GM12878 (cell line): ENCODE measurements around the gene TNFSF9. TPM values are rescaled to one million over a fixed set of nuclear protein-coding genes. Genes with fewer than 3 reads are reported as not detected.

ENCODE experiments used
- ATAC-seq: fragments of 200-7000 bp; cut with Tn5 transposase; 3 replicates; pipeline ENCODE4 v1.9.1; 2020; ENCODE audit warnings: mild to moderate bottlenecking, moderate library complexity
- Bru-seq: library from RNA; stranded (reverse); fragments of 400-500 nt; gene quantifications from one replicate; lab custom pipeline; 2021; lab: Mats Ljungman, UMichigan
- BruChase-seq, 2 experiments: library from RNA; stranded (reverse); fragments of 400-500 nt; gene quantifications; one replicate each; lab custom pipeline; 2021; lab: Mats Ljungman, UMichigan
- BruUV-seq: library from RNA; stranded (reverse); fragments of 400-500 nt; replicated peaks from 2 replicates; lab custom pipeline; 2021; lab: Mats Ljungman, UMichigan
- CTCF ChIA-PET: fragments of 300-600 bp; sonication (Branson Sonifier 250); formaldehyde crosslinking; extraction: SDS; loops from one replicate; lab custom pipeline; 2021; ENCODE audit warnings: inconsistent platforms; lab: Yijun Ruan, JAX
- POLR2A ChIA-PET: fragments of 350-600 bp; formaldehyde crosslinking; extraction: SDS; loops from one replicate; lab custom pipeline; 2021; ENCODE audit warnings: inconsistent platforms; lab: Charles Lee
- RAD21 ChIA-PET: fragments of 300-600 bp; sonication (Branson Sonifier 250); formaldehyde crosslinking; loops from one replicate; lab custom pipeline; 2023; ENCODE audit warnings: antibody characterized with exemption; ENCODE audit not compliant: unreplicated experiment; lab: Charles Lee
- SMC1A ChIA-PET: fragments of 300-600 bp; sonication (Branson Sonifier 250); formaldehyde crosslinking; loops from one replicate; lab custom pipeline; 2023; ENCODE audit not compliant: unreplicated experiment, uncharacterized antibody; lab: Charles Lee
- DNase-seq: peaks from one replicate; pipeline ENCODE4 v3.0.0-alpha.2; 2011; ENCODE audit warnings: low read depth, low spot score
- FAIRE-seq: peaks from 3 replicates; lab custom pipeline; 2011; peaks lifted over from hg19 to GRCh38; lab: Jason Lieb, UNC
- H2AFZ ChIP-seq: 2 replicates; pipeline ENCODE4 v1.6.0; 2011; ENCODE audit warnings: low read depth, low read length, control low read depth; ENCODE audit not compliant: control insufficient read depth
- H3K27ac ChIP-seq: 2 replicates; pipeline ENCODE4 v1.5.1; 2011; ENCODE audit warnings: control low read depth; ENCODE audit not compliant: control insufficient read depth, insufficient read depth
- H3K27me3 ChIP-seq, 2 experiments: replicated peaks in 1 of 2; 2 replicates each; pipeline versions ENCODE4 v1.6.0 to v1.6.1; 2011; ENCODE audit warnings: low read length in 1 of 2; ENCODE audit not compliant: control insufficient read depth in 2 of 2, insufficient read depth in 2 of 2
- H3K36me3 ChIP-seq, 2 experiments: 2 replicates each; pipeline ENCODE4 v1.5.1; 2011; ENCODE audit warnings: low read length in 1 of 2; ENCODE audit not compliant: control insufficient read depth in 2 of 2, insufficient read depth in 2 of 2
- H3K4me1 ChIP-seq: 2 replicates; pipeline ENCODE4 v1.6.1; 2011; ENCODE audit warnings: mild to moderate bottlenecking, low read length, moderate library complexity, mixed read lengths; ENCODE audit not compliant: control insufficient read depth, insufficient read depth
- H3K4me2 ChIP-seq: 2 replicates; pipeline ENCODE4 v1.6.0; 2011; ENCODE audit warnings: control low read depth; ENCODE audit not compliant: control insufficient read depth, insufficient read depth
- H3K4me3 ChIP-seq: fragments of 200-600 bp; sonication (generic); 2 replicates; pipeline ENCODE4 v1.5.1; 2016
- H3K79me2 ChIP-seq: 2 replicates; pipeline ENCODE4 v1.6.0; 2011; ENCODE audit warnings: low read length; ENCODE audit not compliant: control insufficient read depth, insufficient read depth
- H3K9ac ChIP-seq: 2 replicates; pipeline ENCODE4 v1.8.0; 2011; ENCODE audit warnings: low read length, control low read depth, mixed read lengths; ENCODE audit not compliant: control insufficient read depth, insufficient read depth
- H3K9me3 ChIP-seq: replicated peaks from 3 replicates; pipeline ENCODE4 v1.5.1; 2011; ENCODE audit warnings: mild to moderate bottlenecking, low read length; ENCODE audit not compliant: control insufficient read depth, insufficient read depth
- H4K20me1 ChIP-seq: 2 replicates; pipeline ENCODE4 v1.6.0; 2011; ENCODE audit not compliant: control insufficient read depth, insufficient read depth
- BRCA1 ChIP-seq: IDR thresholded peaks from 2 replicates; pipeline ENCODE4 v1.6.1; 2011; ENCODE audit warnings: low read depth, low read length, improper control_type of control experiment
- CEBPB ChIP-seq, 2 experiments: fragments of 150-350 bp in 1 of 2; IDR thresholded peaks; 2 replicates each; pipeline ENCODE4 v1.6.1; 2012 to 2014; ENCODE audit warnings: low read depth in 2 of 2, low read length in 2 of 2, borderline replicate concordance in 1 of 2, inconsistent platforms in 1 of 2
- EGR1 ChIP-seq, 2 experiments: IDR thresholded peaks; 1 replicate in 1 of 2; 2 replicates in 1 of 2; pipeline ENCODE4 v1.6.1; 2011 to 2012; ENCODE audit warnings: low read depth in 2 of 2, low read length in 2 of 2, borderline replicate concordance in 1 of 2, mild to moderate bottlenecking in 1 of 2, moderate library complexity in 1 of 2
- ETV6 ChIP-seq, 2 experiments: fragments of 450-650 bp in 1 of 2; IDR thresholded peaks in 1 of 2; conservative IDR thresholded peaks in 1 of 2; 2 replicates each; pipeline ENCODE4 v1.6.1; 2014; ENCODE audit warnings: antibody characterized with exemption in 1 of 2, borderline replicate concordance in 1 of 2, low read depth in 1 of 2, mild to moderate bottlenecking in 1 of 2, moderate library complexity in 1 of 2
- KDM1A ChIP-seq: fragments of 200-600 bp; sonication (generic); IDR thresholded peaks from 2 replicates; pipeline ENCODE4 v1.6.1; 2016; ENCODE audit warnings: borderline replicate concordance
- NFXL1 ChIP-seq: fragments of 450-650 bp; IDR thresholded peaks from 2 replicates; pipeline ENCODE4 v1.6.1; 2017; ENCODE audit warnings: antibody characterized with exemption, mild to moderate bottlenecking, borderline replicate concordance
- RELA ChIP-seq: fragments of 450-650 bp; IDR thresholded peaks from 2 replicates; pipeline ENCODE4 v1.8.0; 2014; ENCODE audit warnings: borderline replicate concordance; ENCODE audit not compliant: partially characterized antibody
- SREBF1 ChIP-seq: IDR thresholded peaks from 2 replicates; pipeline ENCODE4 v1.6.1; 2012; ENCODE audit warnings: mild to moderate bottlenecking, low read length
- SUZ12 ChIP-seq: fragments of 200-600 bp; sonication (generic); IDR thresholded peaks from one replicate; pipeline ENCODE4 v1.6.1; 2018; ENCODE audit warnings: antibody characterized with exemption, mild to moderate bottlenecking; ENCODE audit not compliant: unreplicated experiment
- ZNF207 ChIP-seq: fragments of 450-650 bp; IDR thresholded peaks from 2 replicates; pipeline ENCODE4 v1.6.1; 2014; ENCODE audit warnings: antibody characterized with exemption, mild to moderate bottlenecking, borderline replicate concordance
- ZNF622 ChIP-seq: fragments of 450-650 bp; IDR thresholded peaks from 2 replicates; pipeline ENCODE4 v1.6.1; 2017; ENCODE audit warnings: mild to moderate bottlenecking, inconsistent platforms
- WGBS: methylation state at CpG from one replicate; pipeline ENCODE4 v1.1.6; 2016; ENCODE audit warnings: low lambda C conversion rate; ENCODE audit not compliant: insufficient replicate concordance, insufficient coverage; ENCODE audit errors: missing lambda C conversion rate; 5-methylcytosine and 5-hydroxymethylcytosine counted together
- in situ Hi-C: fragments of 300-500 bp; cut with MboI; formaldehyde crosslinking; loops from 9 replicates; pipeline ENCODE4 v1.14.3; 2018; ENCODE audit warnings: mixed read lengths
- intact Hi-C: fragments of 100-400 bp; cut with micrococcal nuclease; formaldehyde crosslinking; loops from one replicate; pipeline ENCODE4 v1.14.2; 2022; ENCODE audit not compliant: unreplicated experiment
- long read RNA-seq, 2 experiments: library from polyadenylated mRNA; unstranded; transcript quantifications; one replicate each; pipeline ENCODE4 v2.0.0, GENCODE V29; 2019 to 2020
- polyA minus RNA-seq, 3 experiments: library from RNA; depleted of rRNA, polyadenylated mRNA; stranded (reverse); fragments of >200 nt; gene quantifications; 2 replicates each; pipeline ENCODE4 v1.2.3, GENCODE V29; 2011
- polyA plus RNA-seq, 11 experiments: library from polyadenylated mRNA; depleted of rRNA in 4 of 11; unstranded in 6 of 11; stranded (reverse) in 5 of 11; fragments of >200 nt; fragmentation: Nextera tagmentation in 4 of 11; fragmentation: Illumina TruSeq in 1 of 11; extraction: Ambion mirVana in 4 of 11; extraction: Trizol in 1 of 11; gene quantifications; 1 replicate in 1 of 11; 2 replicates in 10 of 11; pipeline versions ENCODE4 v1.2.1 to v1.2.3, GENCODE V29; 2011 to 2016; ENCODE audit warnings: inconsistent platforms in 2 of 11, missing spikeins in 2 of 11, low read depth in 1 of 11
- total RNA-seq, 4 experiments: library from RNA; depleted of rRNA in 3 of 4; stranded (reverse); fragments of >200 nt in 3 of 4; fragmentation: Illumina TruSeq in 1 of 4; extraction: Trizol in 1 of 4; gene quantifications; 2 replicates each; pipeline versions ENCODE4 v1.2.1 to v1.2.3, GENCODE V29; 2013 to 2021
- TF ChIP-seq, protein P1 (sequence below): fragments of 450-650 bp; formaldehyde crosslinking; IDR thresholded peaks from 2 replicates; pipeline ENCODE4 v1.4.0; 2020; ENCODE audit warnings: mild to moderate bottlenecking, moderate library complexity

The TNFSF9 gene, protein sequence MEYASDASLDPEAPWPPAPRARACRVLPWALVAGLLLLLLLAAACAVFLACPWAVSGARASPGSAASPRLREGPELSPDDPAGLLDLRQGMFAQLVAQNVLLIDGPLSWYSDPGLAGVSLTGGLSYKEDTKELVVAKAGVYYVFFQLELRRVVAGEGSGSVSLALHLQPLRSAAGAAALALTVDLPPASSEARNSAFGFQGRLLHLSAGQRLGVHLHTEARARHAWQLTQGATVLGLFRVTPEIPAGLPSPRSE
- 48.6 and 53.3 TPM in 2 replicates for total RNA-seq (2013; cell fraction: nucleolus; rRNA removed)
- total RNA-seq (2014; rRNA removed) (72.8 and 75.3 TPM in 2 replicates), total RNA-seq (2014; rRNA removed; fragmentation: Illumina TruSeq; extraction: Trizol) (20.9 and 22.7 TPM in 2 replicates), total RNA-seq (2021) (60.1 TPM in 2 replicates), polyA plus RNA-seq (2011; rRNA removed) (24.6 and 33.3 TPM in 2 replicates), polyA plus RNA-seq (2014; fragmentation: Illumina TruSeq; extraction: Trizol) (13.4 and 14.7 TPM in 2 replicates), polyA plus RNA-seq (2014; fragmentation: Nextera tagmentation; extraction: Ambion mirVana) (10 to 100 TPM in 1 of 2 experiments, 1 to 10 TPM in 1; 6.2 to 12.8 TPM), polyA plus RNA-seq (2014; rRNA removed) (46.8 and 48.0 TPM in 2 replicates), polyA plus RNA-seq (2016; fragmentation: Nextera tagmentation; extraction: Ambion mirVana) (10 to 100 TPM; 20.7 to 21.5 TPM), polyA minus RNA-seq (2011; rRNA and poly(A)+ RNA removed) (11.6 and 25.0 TPM in 2 replicates), Bru-seq, nascent RNA (percentile 99 among the genes with signal in this experiment), BruChase-seq, experiment 1, labeled RNA remaining after a 6-hour chase (percentile 91 among the genes with signal in this experiment), BruChase-seq, experiment 2, labeled RNA remaining after a 2-hour chase (percentile 96 among the genes with signal in this experiment)
- 20.3 TPM for polyA plus RNA-seq (2011; ENCODE audit: low read depth)
- polyA plus RNA-seq (2011; cell fraction: cytosol; rRNA removed): 31.1 and 35.9 TPM in 2 replicates
- 21.7 and 29.6 TPM in 2 replicates for polyA plus RNA-seq (2011; cell fraction: nucleus; rRNA removed)
- polyA plus RNA-seq (2012): 41.9 and 76.9 TPM in 2 replicates
- polyA minus RNA-seq (2011; cell fraction: cytosol; rRNA and poly(A)+ RNA removed): 19.6 and 29.1 TPM in 2 replicates
- 14.4 and 18.5 TPM in 2 replicates for polyA minus RNA-seq (2011; cell fraction: nucleus; rRNA and poly(A)+ RNA removed)
- long read RNA-seq, experiment 1, partial matches to known transcripts: 0 of 1 reads
- long read RNA-seq, experiment 1, other reads (novel, unspliced or antisense): 0 of 1 reads
- long read RNA-seq, experiment 2: 0 reads

DNA sequence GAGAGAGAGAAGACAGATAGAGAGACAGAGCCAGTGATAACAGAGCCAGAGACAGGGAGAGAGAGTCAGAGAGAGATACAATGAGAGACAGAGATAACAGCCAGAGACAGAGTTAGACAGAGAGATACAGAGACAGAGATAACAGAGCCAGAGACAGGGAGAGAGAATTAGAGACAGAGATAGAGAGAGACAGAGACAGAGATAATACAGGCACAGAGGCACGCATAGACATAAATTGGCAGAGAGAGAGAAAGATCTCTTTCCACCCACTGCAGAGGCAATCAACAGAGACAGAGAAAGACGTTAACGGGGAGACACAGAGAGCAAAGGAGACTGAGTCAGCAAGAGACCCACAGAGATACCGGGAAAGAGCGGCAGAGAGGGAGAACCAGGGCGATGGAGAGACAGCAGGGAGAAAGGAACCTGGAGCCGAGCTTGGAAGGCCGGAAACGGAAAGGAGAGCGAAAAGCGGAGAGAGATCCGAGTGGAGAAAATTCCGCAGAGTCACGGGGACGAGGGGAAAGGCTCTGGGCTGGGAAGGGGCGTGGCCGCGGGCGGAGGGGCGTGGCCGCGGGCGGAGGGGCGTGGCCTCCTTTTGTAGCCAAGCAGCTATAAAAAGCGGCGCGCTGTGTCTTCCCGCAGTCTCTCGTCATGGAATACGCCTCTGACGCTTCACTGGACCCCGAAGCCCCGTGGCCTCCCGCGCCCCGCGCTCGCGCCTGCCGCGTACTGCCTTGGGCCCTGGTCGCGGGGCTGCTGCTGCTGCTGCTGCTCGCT lies at the start of gene TNFSF9:
TNFSF9 (plus strand) TSS at position 641 of the 777 bp plus-strand sequence; CDS start at position 652, 11 bp downstream.
- H3K27me3 ChIP-seq: no peaks in the 10 kb centered on the region
- ChIA-PET POLR2A (interaction anchor here (0.7 to 2.4 kb wide), 19 partner anchors 9 to 205 kb away, joined by 3 to 23 read pairs (median 4); partner anchors contain the start of gene CD70), SMC1A (interaction anchor here (0.7 to 1.1 kb wide), 7 partner anchors 9 to 100 kb away, joined by 3 to 8 read pairs (median 5); no protein-coding TSS in a partner anchor), CTCF (interaction anchor here (1.0 to 1.3 kb wide), 3 partner anchors 21 to 223 kb away, joined by 3 to 4 read pairs (median 3); no protein-coding TSS in a partner anchor), RAD21 (interaction anchor here (0.6 to 1.6 kb wide), 10 partner anchors 9 to 333 kb away, joined by 3 to 16 read pairs (median 6); no protein-coding TSS in a partner anchor)
- DNase-seq (no peak), ATAC-seq (peak; percentile 55), FAIRE-seq (peak; percentile 72)
- H3K79me2 ChIP-seq: peaks cover 58% of the 10 kb centered on the region
- peak within 1 kb of the TSS; percentile 73 for H3K4me2 ChIP-seq
- H3K4me1 ChIP-seq: peaks cover 34% of the 10 kb centered on the region
- peak within 1 kb of the TSS; percentile 99 for H3K9ac ChIP-seq
- peak within 1 kb of the TSS; percentile 83 for H3K27ac ChIP-seq
- in situ Hi-C loops (no loop called here), intact Hi-C loops (no loop called here)
- BruUV-seq: TSS peak; percentile 82
- no peaks in the 10 kb centered on the region; the same call in 2 of the 3 replicates for H3K9me3 ChIP-seq
- H3K4me3 ChIP-seq: peak within 1 kb of the TSS; percentile 99
- under 1% methylated on average over 42 of the region's 44 CpGs for WGBS
- H2AFZ ChIP-seq: peak within 1 kb of the TSS; percentile 82
- H3K36me3 ChIP-seq: peaks cover 0 to 8% of the 10 kb centered on the region in 2 experiments; a peak in 2 of 4 replicates
- H4K20me1 ChIP-seq: no peaks in the 10 kb centered on the region
- no peak for TF ChIP-seq NFXL1
- TF ChIP-seq ETV6 (conservative IDR thresholded peaks at IDR 0.05 in 1 of 2, IDR thresholded peaks at IDR 0.05 in 1 of 2; ENCODE audit: borderline replicate concordance in 1 of 2, low read depth in 1 of 2): no peak
- TF ChIP-seq RELA: peak; percentile 57
- no peak for TF ChIP-seq ZNF622
- TF ChIP-seq ZNF207: no peak
- no peak for TF ChIP-seq CEBPB (IDR thresholded peaks at IDR 0.05; ENCODE audit: borderline replicate concordance in 1 of 2, low read depth in 2 of 2, low read length in 2 of 2)
- TF ChIP-seq SUZ12: no peak
- TF ChIP-seq KDM1A: no peak
- TF ChIP-seq SREBF1: no peak
- TF ChIP-seq EGR1 (IDR thresholded peaks at IDR 0.05; ENCODE audit: borderline replicate concordance in 1 of 2, low read depth in 2 of 2, low read length in 2 of 2): peak in 1 of 2 experiments; percentile 46; a peak in 1 of 3 replicates
- no peak for TF ChIP-seq BRCA1
- TF ChIP-seq, protein P1, sequence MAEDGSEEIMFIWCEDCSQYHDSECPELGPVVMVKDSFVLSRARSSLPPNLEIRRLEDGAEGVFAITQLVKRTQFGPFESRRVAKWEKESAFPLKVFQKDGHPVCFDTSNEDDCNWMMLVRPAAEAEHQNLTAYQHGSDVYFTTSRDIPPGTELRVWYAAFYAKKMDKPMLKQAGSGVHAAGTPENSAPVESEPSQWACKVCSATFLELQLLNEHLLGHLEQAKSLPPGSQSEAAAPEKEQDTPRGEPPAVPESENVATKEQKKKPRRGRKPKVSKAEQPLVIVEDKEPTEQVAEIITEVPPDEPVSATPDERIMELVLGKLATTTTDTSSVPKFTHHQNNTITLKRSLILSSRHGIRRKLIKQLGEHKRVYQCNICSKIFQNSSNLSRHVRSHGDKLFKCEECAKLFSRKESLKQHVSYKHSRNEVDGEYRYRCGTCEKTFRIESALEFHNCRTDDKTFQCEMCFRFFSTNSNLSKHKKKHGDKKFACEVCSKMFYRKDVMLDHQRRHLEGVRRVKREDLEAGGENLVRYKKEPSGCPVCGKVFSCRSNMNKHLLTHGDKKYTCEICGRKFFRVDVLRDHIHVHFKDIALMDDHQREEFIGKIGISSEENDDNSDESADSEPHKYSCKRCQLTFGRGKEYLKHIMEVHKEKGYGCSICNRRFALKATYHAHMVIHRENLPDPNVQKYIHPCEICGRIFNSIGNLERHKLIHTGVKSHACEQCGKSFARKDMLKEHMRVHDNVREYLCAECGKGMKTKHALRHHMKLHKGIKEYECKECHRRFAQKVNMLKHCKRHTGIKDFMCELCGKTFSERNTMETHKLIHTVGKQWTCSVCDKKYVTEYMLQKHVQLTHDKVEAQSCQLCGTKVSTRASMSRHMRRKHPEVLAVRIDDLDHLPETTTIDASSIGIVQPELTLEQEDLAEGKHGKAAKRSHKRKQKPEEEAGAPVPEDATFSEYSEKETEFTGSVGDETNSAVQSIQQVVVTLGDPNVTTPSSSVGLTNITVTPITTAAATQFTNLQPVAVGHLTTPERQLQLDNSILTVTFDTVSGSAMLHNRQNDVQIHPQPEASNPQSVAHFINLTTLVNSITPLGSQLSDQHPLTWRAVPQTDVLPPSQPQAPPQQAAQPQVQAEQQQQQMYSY (CRISPR knock-in tag): no peak
